GM21390 (cell line): ENCODE data around the gene FILIP1L.
A peak's percentile ranks its signal among the peaks of the same experiment; 100 is the strongest.
"Not testable (repeated sequence)": the region's sequence is repeated elsewhere in the genome, so short reads cannot be mapped to it uniquely, and the experiment has no call there.

Experiments
- ATAC-seq: cut with Tn5 transposase; IDR thresholded peaks from one replicate; pipeline ENCODE4 v1.9.1; 2021; ENCODE audit not compliant: unreplicated experiment

The FILIP1L gene

GRCh38 chr3:99851955-99852354 lies 262.3 kb downstream of the FILIP1L start:
- no peak for ATAC-seq

GRCh38 chr3:99850608-99851007 lies 263.7 kb downstream of the FILIP1L start:
- no peak for ATAC-seq

GRCh38 chr3:99848433-99848832 lies 265.9 kb downstream of the FILIP1L start:
- no peak for ATAC-seq

GRCh38 chr3:99846477-99847160 lies 267.7 kb downstream of the FILIP1L start:
- no peak for ATAC-seq

- no peak for ATAC-seq
Observed at GRCh38 chr3:99845999-99846398, 268.3 kb downstream of the FILIP1L start.

GRCh38 chr3:99845331-99845730 lies 269.0 kb downstream of the FILIP1L start:
- no peak for ATAC-seq

GRCh38 chr3:99843590-99844258 lies 270.6 kb downstream of the FILIP1L start:
- no peak for ATAC-seq

- peak; percentile 56 for ATAC-seq
Observed at GRCh38 chr3:99842826-99843589, 271.3 kb downstream of the FILIP1L start.

GRCh38 chr3:99841949-99842348 lies 272.4 kb downstream of the FILIP1L start:
- ATAC-seq = not testable (repeated sequence)

- no peak for ATAC-seq
Observed at GRCh38 chr3:99839613-99840012, 274.7 kb downstream of the FILIP1L start.

- no peak for ATAC-seq
Observed at GRCh38 chr3:99838755-99839154, 275.5 kb downstream of the FILIP1L start.

GRCh38 chr3:99837715-99838114 lies 276.6 kb downstream of the FILIP1L start:
- no peak for ATAC-seq

GRCh38 chr3:99836681-99837080 lies 277.6 kb downstream of the FILIP1L start:
- no peak for ATAC-seq

- no peak for ATAC-seq
Observed at GRCh38 chr3:99834211-99834957, 279.9 kb downstream of the FILIP1L start.

GRCh38 chr3:99833617-99834205 lies 280.6 kb downstream of the FILIP1L start:
- no peak for ATAC-seq

GRCh38 chr3:99829844-99830243 lies 284.5 kb downstream of the FILIP1L start:
- ATAC-seq = no peak

- ATAC-seq = no peak
Observed at GRCh38 chr3:99825004-99825640, 289.2 kb downstream of the FILIP1L start.

GRCh38 chr3:99823723-99824711 lies 290.3 kb downstream of the FILIP1L start:
- no peak for ATAC-seq

GRCh38 chr3:99818818-99819217 lies 295.5 kb downstream of the FILIP1L start:
- no peak for ATAC-seq
